ENCODE measurements around the gene LCNL1.

DNA sequence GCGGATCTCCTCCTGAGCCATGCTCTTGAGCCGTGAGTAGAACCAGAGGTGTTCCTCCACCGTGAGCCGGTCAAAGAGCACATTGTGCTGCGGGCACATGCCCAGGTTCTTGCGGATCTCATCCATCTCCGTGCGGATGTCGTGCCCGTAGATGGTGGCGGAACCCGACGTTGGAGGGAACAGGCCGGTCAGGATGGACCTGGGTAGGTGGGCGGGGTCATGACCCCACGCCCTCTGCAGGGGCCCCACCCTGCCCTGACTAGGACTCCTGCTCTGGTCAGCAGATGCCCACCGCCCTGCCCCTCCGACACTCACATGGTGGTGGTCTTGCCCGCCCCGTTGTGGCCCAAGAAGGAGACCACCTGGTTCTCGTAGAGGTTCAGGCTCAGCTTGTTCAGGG is 33.2 kb downstream of the LCNL1 start:
- TF ChIP-seq, protein P1, sequence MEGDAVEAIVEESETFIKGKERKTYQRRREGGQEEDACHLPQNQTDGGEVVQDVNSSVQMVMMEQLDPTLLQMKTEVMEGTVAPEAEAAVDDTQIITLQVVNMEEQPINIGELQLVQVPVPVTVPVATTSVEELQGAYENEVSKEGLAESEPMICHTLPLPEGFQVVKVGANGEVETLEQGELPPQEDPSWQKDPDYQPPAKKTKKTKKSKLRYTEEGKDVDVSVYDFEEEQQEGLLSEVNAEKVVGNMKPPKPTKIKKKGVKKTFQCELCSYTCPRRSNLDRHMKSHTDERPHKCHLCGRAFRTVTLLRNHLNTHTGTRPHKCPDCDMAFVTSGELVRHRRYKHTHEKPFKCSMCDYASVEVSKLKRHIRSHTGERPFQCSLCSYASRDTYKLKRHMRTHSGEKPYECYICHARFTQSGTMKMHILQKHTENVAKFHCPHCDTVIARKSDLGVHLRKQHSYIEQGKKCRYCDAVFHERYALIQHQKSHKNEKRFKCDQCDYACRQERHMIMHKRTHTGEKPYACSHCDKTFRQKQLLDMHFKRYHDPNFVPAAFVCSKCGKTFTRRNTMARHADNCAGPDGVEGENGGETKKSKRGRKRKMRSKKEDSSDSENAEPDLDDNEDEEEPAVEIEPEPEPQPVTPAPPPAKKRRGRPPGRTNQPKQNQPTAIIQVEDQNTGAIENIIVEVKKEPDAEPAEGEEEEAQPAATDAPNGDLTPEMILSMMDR (IDR thresholded peaks at IDR 0.05) = no peak
- no peak for TF ChIP-seq POLR2A (IDR thresholded peaks at IDR 0.05)

Data from Peyer's patch (tissue), 4 donors.